Dedifferentiated amniotic fluid mesenchymal stem cell (primary cell): ENCODE measurements around the gene NRM.
"Not testable (repeated sequence)": the region's sequence is repeated elsewhere in the genome, so short reads cannot be mapped to it uniquely, and the experiment has no call there.

Source experiments
- DNase-seq: peaks from one replicate; pipeline ENCODE4 v3.0.0-alpha.2; 2016; ENCODE audit errors: extremely low spot score

Gene NRM

GRCh38 chr6:30666300-30666699, 24.5 kb downstream of the NRM start:
- not testable (repeated sequence) for DNase-seq

DNA sequence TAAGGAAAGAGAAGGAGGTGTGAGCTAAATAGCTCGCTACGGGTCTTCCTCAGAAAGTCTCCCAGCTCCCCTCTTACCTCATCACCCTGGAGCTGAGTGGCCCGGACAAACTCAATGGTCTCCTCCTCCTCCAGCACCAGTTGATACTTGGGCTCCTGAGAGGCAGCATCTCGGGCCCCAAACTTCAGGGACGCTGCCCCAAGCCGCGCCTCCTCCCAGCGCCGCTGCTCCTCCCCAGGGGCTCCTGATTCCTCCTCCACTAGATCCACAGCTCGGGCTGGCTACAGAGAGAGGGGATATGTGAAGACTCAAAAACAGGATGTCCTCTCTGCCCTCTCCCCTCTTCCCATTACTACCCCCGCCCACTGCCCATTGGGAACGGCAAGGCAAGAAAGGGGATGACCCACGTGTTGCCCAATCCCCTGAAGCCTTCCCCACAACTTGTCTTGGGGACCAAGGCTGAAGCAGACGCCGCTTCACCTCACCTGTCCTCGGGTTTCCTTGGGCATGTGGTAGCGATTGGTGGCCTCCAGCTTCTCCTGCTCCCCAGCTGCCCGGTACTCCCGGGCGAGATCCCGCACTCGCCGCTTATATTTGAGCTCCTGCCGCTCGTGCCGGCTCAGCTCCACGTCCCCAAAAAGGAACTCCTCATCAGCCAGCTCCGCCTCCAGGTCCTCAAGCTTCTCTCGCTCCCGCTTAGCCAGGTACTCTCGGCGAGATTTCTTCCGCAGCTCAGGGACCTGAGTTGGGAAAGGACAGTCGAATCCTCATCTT, 25.6 kb downstream of the NRM start:
- DNase-seq: no peak

DNA sequence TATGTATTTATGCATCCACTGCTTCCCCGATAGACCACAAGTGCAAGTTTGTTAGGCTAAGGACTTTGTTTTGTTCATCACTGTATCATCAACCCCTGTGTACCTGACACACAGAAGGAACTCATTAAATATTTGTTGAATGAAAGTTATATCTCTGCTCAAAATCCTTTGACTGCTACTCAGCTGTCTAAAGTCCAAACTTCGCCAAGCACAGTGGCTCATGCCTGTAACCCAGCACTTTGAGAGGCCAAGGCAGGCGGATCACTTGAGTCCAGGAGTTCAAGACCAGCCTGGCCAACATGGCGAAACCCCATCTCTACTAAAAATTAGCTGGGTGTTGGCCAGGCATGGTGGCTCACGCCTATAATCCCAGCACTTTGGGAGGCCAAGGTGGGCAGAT, 32.9 kb downstream of the NRM start:
- not testable (repeated sequence) for DNase-seq

DNA sequence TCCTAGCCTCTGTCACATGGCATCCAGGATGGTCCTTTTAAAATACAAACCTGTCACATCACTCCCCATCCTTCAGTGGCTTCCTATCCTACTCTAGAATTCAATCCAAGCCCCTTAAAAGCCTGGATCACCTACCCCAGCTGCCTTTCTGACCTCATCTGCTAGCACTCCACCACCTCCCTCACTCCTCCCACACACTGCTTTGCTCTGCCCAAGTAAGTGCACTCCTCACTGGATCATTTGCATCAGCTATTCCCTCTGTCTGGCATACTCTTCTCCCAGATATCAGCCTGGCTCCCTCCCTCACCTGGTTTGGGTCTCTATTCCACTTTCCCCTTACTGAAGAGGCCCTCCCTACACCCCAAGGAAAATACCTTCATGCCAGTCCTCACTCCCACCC, 33.3 kb downstream of the NRM start:
- no peak for DNase-seq

DNA sequence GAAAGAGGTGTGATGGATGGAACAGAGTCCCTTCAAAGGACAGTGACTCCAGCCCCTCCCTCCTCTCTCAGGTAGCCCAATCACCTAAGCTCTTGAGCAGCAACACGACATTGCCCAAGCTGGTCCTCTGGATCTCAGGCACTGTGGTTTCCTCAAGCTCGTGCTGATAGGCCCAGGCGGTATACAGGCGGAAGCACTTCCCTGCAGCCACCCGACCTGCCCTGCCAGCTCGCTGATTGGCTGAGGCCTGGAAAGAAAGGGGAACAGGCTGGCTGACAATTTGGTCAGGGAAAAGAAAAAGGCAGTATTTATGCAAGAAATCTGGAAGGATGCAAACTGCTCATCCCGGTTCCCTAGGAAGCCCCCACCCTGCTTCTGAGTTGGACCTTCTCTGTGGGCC, 34.3 kb downstream of the NRM start:
- DNase-seq: no peak

DNA sequence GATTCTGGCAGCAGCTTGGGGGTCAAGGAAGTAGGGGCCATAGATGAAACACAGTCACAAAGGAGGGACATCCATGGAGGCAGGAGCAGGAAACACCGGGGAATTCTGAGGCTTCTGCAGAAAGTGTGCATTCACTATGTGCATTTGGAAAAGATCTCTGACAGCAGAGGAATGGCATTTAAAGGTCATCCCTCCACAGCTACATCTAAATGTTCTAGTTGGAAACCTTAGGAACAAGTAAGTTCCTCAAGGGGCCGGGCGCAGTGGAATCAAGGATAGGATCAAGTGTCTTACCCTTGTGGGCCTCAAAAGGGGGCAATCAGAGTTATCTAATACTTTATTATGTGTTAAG, 35.1 kb downstream of the NRM start:
- no peak for DNase-seq

- DNase-seq: no peak
Measured at GRCh38 chr6:30654798-30655742, 35.7 kb downstream of the NRM start.

GRCh38 chr6:30651143-30651542, 39.6 kb downstream of the NRM start:
- no peak for DNase-seq

DNA sequence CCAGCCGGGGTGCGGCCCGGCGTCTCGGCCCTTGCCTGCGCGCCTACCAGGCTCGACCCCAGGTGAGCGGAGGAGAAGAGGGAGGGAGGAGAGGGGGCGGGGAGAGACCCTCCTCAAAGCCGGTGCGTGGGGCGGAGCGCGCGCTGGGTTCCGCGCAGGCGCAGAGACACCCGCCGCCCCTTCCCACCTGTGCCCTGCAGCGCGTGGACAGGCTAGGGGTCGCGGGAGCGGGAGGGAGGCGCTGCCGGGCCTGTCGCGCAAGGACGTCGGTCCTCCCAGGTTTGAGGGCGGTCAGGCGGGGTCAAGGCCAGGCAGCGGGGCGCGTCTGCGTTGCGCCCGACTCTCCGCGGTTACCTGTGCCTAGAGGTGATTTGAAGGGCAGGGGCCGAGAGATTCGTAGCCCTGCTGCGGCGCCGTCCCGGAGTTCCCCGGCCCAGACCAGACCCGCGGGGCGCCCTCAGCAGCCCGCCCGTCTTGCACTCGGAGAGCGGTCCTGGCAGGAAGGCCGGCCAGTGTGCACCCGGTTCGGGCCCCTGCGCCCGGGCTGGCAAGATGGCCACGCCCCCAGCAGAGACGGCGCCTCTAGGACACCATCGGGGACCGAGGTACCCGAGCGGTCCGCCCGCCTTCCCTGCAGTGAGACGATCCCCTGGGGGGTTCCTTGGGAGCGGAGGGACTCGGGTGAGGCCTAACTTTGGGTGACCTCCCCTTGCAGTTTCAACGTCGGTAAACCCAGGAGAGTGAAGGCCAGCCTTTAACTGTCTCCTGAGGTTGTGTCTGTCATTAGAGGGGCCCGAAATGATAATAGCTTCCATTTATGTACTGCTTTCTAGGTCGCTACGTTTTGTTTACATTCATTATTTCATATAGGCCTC, 43.3 kb downstream of the NRM start:
- peak; percentile 33 for DNase-seq

DNA sequence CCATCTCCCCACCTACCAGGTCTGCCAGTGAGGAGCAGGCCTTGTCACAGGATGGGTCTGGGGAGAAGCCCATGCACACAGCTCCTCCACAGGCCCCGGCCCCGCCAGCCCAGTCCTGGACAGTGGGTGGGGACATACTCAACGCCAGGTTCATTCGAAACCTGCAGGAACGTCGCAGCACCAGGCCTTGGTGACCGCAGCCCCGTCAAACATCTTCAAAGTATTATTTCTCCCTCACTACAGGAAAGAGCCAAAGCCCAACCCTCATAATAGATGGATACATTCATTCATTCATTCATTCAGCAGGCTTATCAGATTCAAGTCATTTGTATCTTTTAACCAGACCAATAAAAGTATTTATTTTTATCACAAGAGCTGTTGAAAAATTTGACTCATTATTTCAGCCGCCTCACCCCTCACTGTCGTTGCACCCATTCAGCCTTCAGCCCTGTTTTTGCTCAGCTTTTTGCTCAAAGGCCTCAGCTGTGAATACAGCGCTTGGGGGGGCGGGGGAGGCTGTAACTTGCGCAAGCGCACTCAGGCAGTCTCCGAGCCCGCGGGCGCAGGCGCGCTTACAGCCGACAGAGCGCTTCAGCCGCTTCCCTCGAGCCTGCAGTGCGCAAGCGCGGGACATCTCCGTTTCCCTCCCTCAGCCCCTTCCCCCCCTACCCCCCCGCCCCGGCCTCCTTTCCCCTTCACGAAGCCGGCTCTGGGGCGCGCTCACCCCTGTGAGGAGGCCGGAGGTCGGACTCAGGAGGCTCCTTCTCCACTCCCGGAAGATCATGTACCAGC, 44.1 kb downstream of the NRM start, which contains the start of gene C6orf136:
Gene C6orf136 (plus strand): TSS at position 684 of the 792 bp plus-strand sequence. CDS start 99 bp downstream, at position 783.
- DNase-seq: peak; percentile 87

DNA sequence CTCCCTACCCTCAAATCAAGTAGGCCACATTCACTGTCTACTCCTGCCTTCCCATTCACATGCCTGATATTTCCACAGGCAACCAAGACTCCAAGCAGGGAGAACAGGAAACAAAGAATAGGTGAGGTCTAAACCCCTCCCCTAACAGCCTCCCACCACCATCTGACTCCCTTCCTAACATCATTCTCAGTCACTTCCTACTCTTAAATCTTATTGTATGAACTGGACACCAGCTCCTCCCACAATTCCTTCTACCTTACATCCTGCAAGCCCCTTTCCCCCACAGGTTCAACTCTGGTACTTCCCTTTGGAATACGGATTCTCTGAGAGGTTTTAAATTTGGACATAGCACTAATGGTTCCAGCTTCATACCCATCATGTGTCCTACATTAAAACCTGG, 44.8 kb downstream of the NRM start:
- no peak for DNase-seq

DNA sequence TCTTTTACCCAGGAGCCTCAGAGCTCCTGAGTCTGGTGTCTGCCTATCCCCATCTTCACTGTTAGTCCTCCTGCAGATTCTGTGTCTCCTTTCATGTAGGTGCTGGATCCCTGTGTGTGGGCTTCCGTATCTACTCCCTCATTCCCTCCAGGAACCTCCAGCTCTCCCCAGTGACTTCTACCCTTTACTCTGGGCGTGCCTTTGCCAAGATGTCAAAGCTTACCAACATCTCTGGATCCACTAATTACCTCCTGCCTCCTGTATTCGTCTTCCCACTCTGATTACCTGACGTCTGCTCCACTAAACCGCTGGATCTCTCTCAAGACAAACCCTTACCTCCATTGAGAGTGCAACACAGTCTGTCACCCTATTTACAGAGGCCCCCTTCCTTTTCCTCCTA, 46.0 kb downstream of the NRM start:
- DNase-seq: no peak

- DNase-seq: no peak
Measured at GRCh38 chr6:30643656-30644055, 47.1 kb downstream of the NRM start.

DNA sequence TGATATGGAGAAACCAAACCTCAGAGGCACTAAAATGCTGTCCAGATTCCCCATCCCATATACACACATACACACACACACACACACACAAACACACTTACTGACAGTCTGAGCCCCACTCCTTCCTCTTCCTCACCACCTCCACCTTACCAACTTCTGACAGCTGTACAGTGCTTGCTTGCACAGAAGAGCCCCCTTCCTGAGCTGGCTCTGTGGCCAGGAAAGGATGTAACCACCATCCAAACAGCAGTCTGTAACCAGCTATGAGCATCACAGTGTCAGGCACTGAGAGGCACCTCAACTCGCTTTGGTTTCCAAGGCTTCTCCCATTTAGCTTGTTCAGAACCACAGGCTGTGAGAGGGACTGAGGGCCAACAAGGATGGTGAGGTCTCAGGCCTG, 49.7 kb downstream of the NRM start:
- DNase-seq: no peak

- DNase-seq: no peak
Measured at GRCh38 chr6:30640481-30640880, 50.3 kb downstream of the NRM start.
